ENCODE data around the gene POP5.

GRCh38 chr12:120592121-120593049, 11.2 kb upstream of the POP5 start:
- no peak for TF ChIP-seq CTCF (IDR thresholded peaks at IDR 0.05; ENCODE audit: insufficient read depth, low read length)
- TF ChIP-seq SPI1 (IDR thresholded peaks at IDR 0.05; ENCODE audit: borderline replicate concordance, low read depth) = peak; percentile 33; the same call in 1 of the 2 replicates

Data from HL-60 (cell line).